ENCODE data around the gene PSMA3. TPM values are rescaled to one million over a fixed set of nuclear protein-coding genes. Genes with fewer than 3 reads are reported as not detected.

Gene PSMA3
- total and polyA plus RNA-seq, 9 of the 15 experiments (the other 6 are each of a cell fraction or from before 2014, with no cell fraction given): 129 to 786 (median 319) TPM

GRCh38 chr14:58280954-58281787, 36.5 kb downstream of the PSMA3 start (continued):
- TF ChIP-seq TCF3 (CRISPR knock-in tag; IDR thresholded peaks at IDR 0.05) (peak; percentile 32; the same call in 1 of the 2 replicates), PRMT5 (CRISPR knock-in tag; IDR thresholded peaks at IDR 0.05) (no peak), DMBX1 (CRISPR knock-in tag; IDR thresholded peaks at IDR 0.05; ENCODE audit: borderline replicate concordance) (no peak), SRF (CRISPR knock-in tag; IDR thresholded peaks at IDR 0.05) (peak in 1 of 2 experiments; percentile 94; a peak in 2 of 4 replicates), SRSF7 (optimal IDR thresholded peaks at IDR 0.05; ENCODE audit: low read depth, low read length) (no peak), PHF21A (IDR thresholded peaks at IDR 0.05; ENCODE audit: borderline replicate concordance, low read depth) (no peak), TEAD1 (CRISPR knock-in tag; IDR thresholded peaks at IDR 0.05) (peak in 1 of 2 experiments; percentile 49; a peak in 1 of 4 replicates), OTX1 (CRISPR knock-in tag; IDR thresholded peaks at IDR 0.05) (no peak), NBN (IDR thresholded peaks at IDR 0.05; ENCODE audit: low read depth) (peak; percentile 60; the same call in 1 of the 2 replicates), ZNF586 (CRISPR knock-in tag; conservative IDR thresholded peaks at IDR 0.05) (no peak), TEAD4 (IDR thresholded peaks at IDR 0.05; ENCODE audit: low read length) (peak; percentile 54; the same call in 1 of the 2 replicates), TEAD4 (CRISPR knock-in tag; IDR thresholded peaks at IDR 0.05; ENCODE audit: borderline replicate concordance) (no peak), ARID1B (IDR thresholded peaks at IDR 0.05) (peak; percentile 78), C11orf30 (IDR thresholded peaks at IDR 0.05; ENCODE audit: low read depth) (no peak), HDAC1 (IDR thresholded peaks at IDR 0.05) (0 out of 4 replicates have a peak, but pooled peaks of 1 of the 2 experiments have one; percentile 33), SIN3A (IDR thresholded peaks at IDR 0.05; ENCODE audit: borderline replicate concordance in 2 of 2, control insufficient read depth in 1 of 2, low read depth in 2 of 2, low read length in 2 of 2) (no peak), CTCFL (IDR thresholded peaks at IDR 0.05; ENCODE audit: borderline replicate concordance, insufficient read depth, low read depth, low read length, poor library complexity, severe bottlenecking) (no peak), LEF1 (IDR thresholded peaks at IDR 0.05) (peak; percentile 51), FOSL1 (tag; conservative IDR thresholded peaks at IDR 0.05) (peak; percentile 62), ZNF589 (CRISPR knock-in tag; IDR thresholded peaks at IDR 0.05; ENCODE audit: low read depth) (0 out of 2 replicates have a peak, but pooled peaks have one; percentile 41), MAX (CRISPR knock-in tag; IDR thresholded peaks at IDR 0.05) (no peak), SNIP1 (IDR thresholded peaks at IDR 0.05; ENCODE audit: low read depth) (no peak), TOE1 (IDR thresholded peaks at IDR 0.05; ENCODE audit: borderline replicate concordance) (peak; percentile 39; the same call in 1 of the 2 replicates), TOE1 (CRISPR knock-in tag; IDR thresholded peaks at IDR 0.05; ENCODE audit: borderline replicate concordance, low read depth) (no peak)
- TF ChIP-seq, protein P1, sequence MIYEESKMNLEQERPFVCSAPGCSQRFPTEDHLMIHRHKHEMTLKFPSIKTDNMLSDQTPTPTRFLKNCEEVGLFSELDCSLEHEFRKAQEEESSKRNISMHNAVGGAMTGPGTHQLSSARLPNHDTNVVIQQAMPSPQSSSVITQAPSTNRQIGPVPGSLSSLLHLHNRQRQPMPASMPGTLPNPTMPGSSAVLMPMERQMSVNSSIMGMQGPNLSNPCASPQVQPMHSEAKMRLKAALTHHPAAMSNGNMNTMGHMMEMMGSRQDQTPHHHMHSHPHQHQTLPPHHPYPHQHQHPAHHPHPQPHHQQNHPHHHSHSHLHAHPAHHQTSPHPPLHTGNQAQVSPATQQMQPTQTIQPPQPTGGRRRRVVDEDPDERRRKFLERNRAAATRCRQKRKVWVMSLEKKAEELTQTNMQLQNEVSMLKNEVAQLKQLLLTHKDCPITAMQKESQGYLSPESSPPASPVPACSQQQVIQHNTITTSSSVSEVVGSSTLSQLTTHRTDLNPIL (CRISPR knock-in tag; IDR thresholded peaks at IDR 0.05): no peak

Data from K562 (cell line).